Keratinocyte (primary cell): ENCODE data around the gene SEC24B. TPM values are rescaled to one million over a fixed set of nuclear protein-coding genes. Genes with fewer than 3 reads are reported as not detected.

Experiments used
- DNase-seq: peaks from one replicate; pipeline ENCODE4 v3.0.0-alpha.2; 2011; ENCODE audit warnings: low read depth, missing footprints, low spot score
- FAIRE-seq: peaks from 2 replicates; lab custom pipeline; 2011; peaks lifted over from hg19 to GRCh38; lab: Jason Lieb, UNC
- H2AFZ ChIP-seq: 2 replicates; pipeline ENCODE4 v1.6.0; 2012; ENCODE audit warnings: low read length, control low read depth, inconsistent platforms; ENCODE audit not compliant: control insufficient read depth
- H3K27ac ChIP-seq: 2 replicates; pipeline ENCODE4 v1.5.1; 2011; ENCODE audit warnings: low read length; ENCODE audit not compliant: control insufficient read depth, insufficient read depth
- H3K27me3 ChIP-seq: 3 replicates; pipeline ENCODE4 v1.6.0; 2011; ENCODE audit warnings: low read length; ENCODE audit not compliant: control insufficient read depth, insufficient read depth; ENCODE audit errors: extremely low read depth
- H3K36me3 ChIP-seq, 2 experiments: 2 replicates in 1 of 2; 3 replicates in 1 of 2; pipeline ENCODE4 v1.5.1; 2011; ENCODE audit warnings: low read length in 2 of 2, mild to moderate bottlenecking in 1 of 2; ENCODE audit not compliant: control insufficient read depth in 2 of 2, insufficient read depth in 2 of 2; ENCODE audit errors: extremely low read depth in 1 of 2
- H3K4me1 ChIP-seq: 3 replicates; pipeline ENCODE4 v1.5.1; 2011; ENCODE audit warnings: low read length; ENCODE audit not compliant: control insufficient read depth, insufficient read depth; ENCODE audit errors: extremely low read depth
- H3K4me2 ChIP-seq: 3 replicates; pipeline ENCODE4 v1.6.0; 2011; ENCODE audit warnings: low read depth, low read length; ENCODE audit not compliant: control insufficient read depth, insufficient read depth; ENCODE audit errors: extremely low read depth
- H3K4me3 ChIP-seq, 3 experiments: fragments of 200-600 bp in 1 of 3; sonication (generic) in 1 of 3; 2 replicates in 2 of 3; 3 replicates in 1 of 3; pipeline ENCODE4 v1.5.1; 2011 to 2016; ENCODE audit warnings: low read length in 3 of 3, mild to moderate bottlenecking in 3 of 3, control low read depth in 2 of 3, inconsistent platforms in 1 of 3, low read depth in 1 of 3, mixed read lengths in 1 of 3, mixed run types in 1 of 3, moderate library complexity in 1 of 3; ENCODE audit not compliant: control insufficient read depth in 2 of 3, insufficient read depth in 2 of 3; ENCODE audit errors: extremely low read depth in 1 of 3
- H3K79me2 ChIP-seq: 2 replicates; pipeline ENCODE4 v1.6.0; 2012; ENCODE audit warnings: low read length; ENCODE audit not compliant: control insufficient read depth, insufficient read depth
- H3K9ac ChIP-seq: 3 replicates; pipeline ENCODE4 v1.6.0; 2011; ENCODE audit warnings: low read length; ENCODE audit not compliant: control insufficient read depth, insufficient read depth; ENCODE audit errors: extremely low read depth
- H3K9me1 ChIP-seq: 3 replicates; pipeline ENCODE4 v1.6.0; 2011; ENCODE audit warnings: low read length; ENCODE audit not compliant: control insufficient read depth, insufficient read depth; ENCODE audit errors: extremely low read depth
- H3K9me3 ChIP-seq: 2 replicates; pipeline ENCODE4 v1.5.1; 2012; ENCODE audit warnings: low read depth, low read length; ENCODE audit not compliant: control insufficient read depth
- H4K20me1 ChIP-seq: 3 replicates; pipeline ENCODE4 v1.6.0; 2011; ENCODE audit warnings: low read length; ENCODE audit not compliant: control insufficient read depth, insufficient read depth; ENCODE audit errors: extremely low read depth
- CTCF ChIP-seq, 3 experiments: IDR thresholded peaks in 1 of 3; conservative IDR thresholded peaks in 1 of 3; optimal IDR thresholded peaks in 1 of 3; 2 replicates in 2 of 3; 3 replicates in 1 of 3; pipeline versions ENCODE3 to v1.5.1; 2011; ENCODE audit warnings: low read length in 3 of 3, mild to moderate bottlenecking in 3 of 3, moderate library complexity in 2 of 3, control low read depth in 1 of 3, inconsistent platforms in 1 of 3; ENCODE audit not compliant: insufficient read depth in 2 of 3; ENCODE audit errors: extremely low read depth in 1 of 3
- EZH2 ChIP-seq: IDR thresholded peaks from one replicate; pipeline ENCODE4 v1.6.1; 2012; ENCODE audit warnings: inconsistent platforms, mild to moderate bottlenecking, low read length, moderate library complexity
- dilution Hi-C: fragments of 300-500 bp; cut with MboI; formaldehyde crosslinking; loops from one replicate; pipeline ENCODE4 v1.7.0; 2020; ENCODE audit warnings: low sequenced_read_pairs; ENCODE audit not compliant: extremely low pct_ligation_motif_present
- polyA plus RNA-seq, 5 experiments: library from polyadenylated mRNA; depleted of rRNA in 3 of 5; stranded (reverse) in 3 of 5; stranded (forward) in 1 of 5; unstranded in 1 of 5; fragments of >200 nt; gene quantifications; 1 replicate in 1 of 5; 2 replicates in 3 of 5; 3 replicates in 1 of 5; pipeline versions ENCODE4 v1.2.1 to v1.2.3, GENCODE V29; 2011 to 2012; ENCODE audit warnings: missing spikeins in 2 of 5, low read depth in 1 of 5, low replicate concordance in 1 of 5

Gene SEC24B
- polyA plus RNA-seq, 1 donor (not counting 4 experiments of a cell fraction or from before 2014, with no cell fraction given): 53.4 TPM

GRCh38 chr4:109497511-109497910 is 63.9 kb downstream of the SEC24B start:
- no peak for DNase-seq
- Histone ChIP-seq H3K79me2 (peaks cover 14% of the 10 kb centered on the region), H3K36me3 (peaks cover 14 to 18% of the 10 kb centered on the region in 2 experiments), H3K4me3 (no peak overlapping the region), H3K9ac (no peak overlapping the region), H3K9me1 (no peaks in the 10 kb centered on the region), H4K20me1 (no peaks in the 10 kb centered on the region), H3K9me3 (no peaks in the 10 kb centered on the region), H3K4me1 (no peaks in the 10 kb centered on the region), H3K27me3 (no peaks in the 10 kb centered on the region), H2AFZ (no peak overlapping the region), H3K27ac (no peak overlapping the region), H3K4me2 (no peak overlapping the region)
- TF ChIP-seq CTCF (optimal IDR thresholded peaks at IDR 0.05 in 1 of 3, IDR thresholded peaks at IDR 0.05 in 1 of 3, conservative IDR thresholded peaks at IDR 0.05 in 1 of 3; ENCODE audit: extremely low read depth in 1 of 3, insufficient read depth in 2 of 3, low read length in 3 of 3) (no peak), EZH2 (no peak)
- FAIRE-seq: no peak
- dilution Hi-C loops: no loop called here

GRCh38 chr4:109499513-109499912 is 65.9 kb downstream of the SEC24B start:
- H3K27me3 ChIP-seq: no peaks in the 10 kb centered on the region
- H4K20me1 ChIP-seq: no peaks in the 10 kb centered on the region
- no peak overlapping the region for H3K9ac ChIP-seq
- H3K27ac ChIP-seq: no peak overlapping the region
- H3K79me2 ChIP-seq: peaks cover 11% of the 10 kb centered on the region
- TF ChIP-seq CTCF (optimal IDR thresholded peaks at IDR 0.05 in 1 of 3, IDR thresholded peaks at IDR 0.05 in 1 of 3, conservative IDR thresholded peaks at IDR 0.05 in 1 of 3; ENCODE audit: extremely low read depth in 1 of 3, insufficient read depth in 2 of 3, low read length in 3 of 3) (no peak), EZH2 (no peak)
- H3K4me1 ChIP-seq: no peaks in the 10 kb centered on the region
- H3K36me3 ChIP-seq: peaks cover 11 to 18% of the 10 kb centered on the region in 2 experiments
- FAIRE-seq (no peak), DNase-seq (no peak)
- H2AFZ ChIP-seq: no peak overlapping the region
- dilution Hi-C loops: no loop called here
- no peak overlapping the region for H3K4me2 ChIP-seq
- H3K9me3 ChIP-seq: no peaks in the 10 kb centered on the region
- H3K9me1 ChIP-seq: no peaks in the 10 kb centered on the region
- H3K4me3 ChIP-seq: no peak overlapping the region
